HG03066 (cell line): ENCODE results near the gene SLC9A5.

Source experiments
- ATAC-seq: cut with Tn5 transposase; IDR thresholded peaks from one replicate; pipeline ENCODE4 v1.9.1; 2021; ENCODE audit warnings: low read depth; ENCODE audit not compliant: unreplicated experiment

Gene SLC9A5

GRCh38 chr16:67254801-67255552 is 6.2 kb downstream of the SLC9A5 start:
- ATAC-seq = no peak

- no peak for ATAC-seq
Measured at GRCh38 chr16:67255553-67256221, 6.9 kb downstream of the SLC9A5 start.

GRCh38 chr16:67256701-67257230 is 8.0 kb downstream of the SLC9A5 start:
- ATAC-seq = no peak

GRCh38 chr16:67257486-67258160 is 8.8 kb downstream of the SLC9A5 start:
- ATAC-seq = no peak

- no peak for ATAC-seq
Measured at GRCh38 chr16:67258161-67258835, 9.5 kb downstream of the SLC9A5 start.

- ATAC-seq = no peak
Measured at GRCh38 chr16:67259705-67260104, 10.9 kb downstream of the SLC9A5 start.

GRCh38 chr16:67260426-67261063 is 11.8 kb downstream of the SLC9A5 start:
- no peak for ATAC-seq

GRCh38 chr16:67263201-67263600 is 14.4 kb downstream of the SLC9A5 start:
- no peak for ATAC-seq

GRCh38 chr16:67264277-67264676 is 15.5 kb downstream of the SLC9A5 start:
- ATAC-seq = no peak

- ATAC-seq = no peak
Measured at GRCh38 chr16:67264866-67265265, 16.1 kb downstream of the SLC9A5 start.

GRCh38 chr16:67265834-67266233 is 17.1 kb downstream of the SLC9A5 start:
- no peak for ATAC-seq

GRCh38 chr16:67268136-67268579 is 19.4 kb downstream of the SLC9A5 start:
- ATAC-seq = no peak

- ATAC-seq = no peak
Measured at GRCh38 chr16:67269766-67270165, 21.0 kb downstream of the SLC9A5 start.

- no peak for ATAC-seq
Measured at GRCh38 chr16:67270931-67271338, 22.2 kb downstream of the SLC9A5 start.

GRCh38 chr16:67271446-67271845 is 22.7 kb downstream of the SLC9A5 start:
- no peak for ATAC-seq

GRCh38 chr16:67275321-67275720 is 26.5 kb downstream of the SLC9A5 start:
- no peak for ATAC-seq

GRCh38 chr16:67277294-67277998 is 28.7 kb downstream of the SLC9A5 start:
- no peak for ATAC-seq

- no peak for ATAC-seq
Measured at GRCh38 chr16:67277999-67278772, 29.4 kb downstream of the SLC9A5 start.

GRCh38 chr16:67278773-67279295 is 30.1 kb downstream of the SLC9A5 start:
- no peak for ATAC-seq
